Keratinocyte (primary cell): ENCODE data around the gene CASZ1. TPM values are rescaled to one million over a fixed set of nuclear protein-coding genes. Genes with fewer than 3 reads are reported as not detected.

Experiments used
- DNase-seq: peaks from one replicate; pipeline ENCODE4 v3.0.0-alpha.2; 2011; ENCODE audit warnings: low read depth, missing footprints, low spot score
- FAIRE-seq: peaks from 2 replicates; lab custom pipeline; 2011; peaks lifted over from hg19 to GRCh38; lab: Jason Lieb, UNC
- H2AFZ ChIP-seq: 2 replicates; pipeline ENCODE4 v1.6.0; 2012; ENCODE audit warnings: low read length, control low read depth, inconsistent platforms; ENCODE audit not compliant: control insufficient read depth
- H3K27ac ChIP-seq: 2 replicates; pipeline ENCODE4 v1.5.1; 2011; ENCODE audit warnings: low read length; ENCODE audit not compliant: control insufficient read depth, insufficient read depth
- H3K27me3 ChIP-seq: 3 replicates; pipeline ENCODE4 v1.6.0; 2011; ENCODE audit warnings: low read length; ENCODE audit not compliant: control insufficient read depth, insufficient read depth; ENCODE audit errors: extremely low read depth
- H3K36me3 ChIP-seq, 2 experiments: 2 replicates in 1 of 2; 3 replicates in 1 of 2; pipeline ENCODE4 v1.5.1; 2011; ENCODE audit warnings: low read length in 2 of 2, mild to moderate bottlenecking in 1 of 2; ENCODE audit not compliant: control insufficient read depth in 2 of 2, insufficient read depth in 2 of 2; ENCODE audit errors: extremely low read depth in 1 of 2
- H3K4me1 ChIP-seq: 3 replicates; pipeline ENCODE4 v1.5.1; 2011; ENCODE audit warnings: low read length; ENCODE audit not compliant: control insufficient read depth, insufficient read depth; ENCODE audit errors: extremely low read depth
- H3K4me2 ChIP-seq: 3 replicates; pipeline ENCODE4 v1.6.0; 2011; ENCODE audit warnings: low read depth, low read length; ENCODE audit not compliant: control insufficient read depth, insufficient read depth; ENCODE audit errors: extremely low read depth
- H3K4me3 ChIP-seq, 3 experiments: fragments of 200-600 bp in 1 of 3; sonication (generic) in 1 of 3; 2 replicates in 2 of 3; 3 replicates in 1 of 3; pipeline ENCODE4 v1.5.1; 2011 to 2016; ENCODE audit warnings: low read length in 3 of 3, mild to moderate bottlenecking in 3 of 3, control low read depth in 2 of 3, inconsistent platforms in 1 of 3, low read depth in 1 of 3, mixed read lengths in 1 of 3, mixed run types in 1 of 3, moderate library complexity in 1 of 3; ENCODE audit not compliant: control insufficient read depth in 2 of 3, insufficient read depth in 2 of 3; ENCODE audit errors: extremely low read depth in 1 of 3
- H3K79me2 ChIP-seq: 2 replicates; pipeline ENCODE4 v1.6.0; 2012; ENCODE audit warnings: low read length; ENCODE audit not compliant: control insufficient read depth, insufficient read depth
- H3K9ac ChIP-seq: 3 replicates; pipeline ENCODE4 v1.6.0; 2011; ENCODE audit warnings: low read length; ENCODE audit not compliant: control insufficient read depth, insufficient read depth; ENCODE audit errors: extremely low read depth
- H3K9me1 ChIP-seq: 3 replicates; pipeline ENCODE4 v1.6.0; 2011; ENCODE audit warnings: low read length; ENCODE audit not compliant: control insufficient read depth, insufficient read depth; ENCODE audit errors: extremely low read depth
- H3K9me3 ChIP-seq: 2 replicates; pipeline ENCODE4 v1.5.1; 2012; ENCODE audit warnings: low read depth, low read length; ENCODE audit not compliant: control insufficient read depth
- H4K20me1 ChIP-seq: 3 replicates; pipeline ENCODE4 v1.6.0; 2011; ENCODE audit warnings: low read length; ENCODE audit not compliant: control insufficient read depth, insufficient read depth; ENCODE audit errors: extremely low read depth
- CTCF ChIP-seq, 3 experiments: IDR thresholded peaks in 1 of 3; conservative IDR thresholded peaks in 1 of 3; optimal IDR thresholded peaks in 1 of 3; 2 replicates in 2 of 3; 3 replicates in 1 of 3; pipeline versions ENCODE3 to v1.5.1; 2011; ENCODE audit warnings: low read length in 3 of 3, mild to moderate bottlenecking in 3 of 3, moderate library complexity in 2 of 3, control low read depth in 1 of 3, inconsistent platforms in 1 of 3; ENCODE audit not compliant: insufficient read depth in 2 of 3; ENCODE audit errors: extremely low read depth in 1 of 3
- EZH2 ChIP-seq: IDR thresholded peaks from one replicate; pipeline ENCODE4 v1.6.1; 2012; ENCODE audit warnings: inconsistent platforms, mild to moderate bottlenecking, low read length, moderate library complexity
- dilution Hi-C: fragments of 300-500 bp; cut with MboI; formaldehyde crosslinking; loops from one replicate; pipeline ENCODE4 v1.7.0; 2020; ENCODE audit warnings: low sequenced_read_pairs; ENCODE audit not compliant: extremely low pct_ligation_motif_present
- polyA plus RNA-seq, 5 experiments: library from polyadenylated mRNA; depleted of rRNA in 3 of 5; stranded (reverse) in 3 of 5; stranded (forward) in 1 of 5; unstranded in 1 of 5; fragments of >200 nt; gene quantifications; 1 replicate in 1 of 5; 2 replicates in 3 of 5; 3 replicates in 1 of 5; pipeline versions ENCODE4 v1.2.1 to v1.2.3, GENCODE V29; 2011 to 2012; ENCODE audit warnings: missing spikeins in 2 of 5, low read depth in 1 of 5, low replicate concordance in 1 of 5

Gene CASZ1
- polyA plus RNA-seq, 1 donor (not counting 4 experiments of a cell fraction or from before 2014, with no cell fraction given): 2.8 TPM

GRCh38 chr1:10767282-10767681 is 29.2 kb downstream of the CASZ1 start:
- no peak overlapping the region for H3K4me3 ChIP-seq
- FAIRE-seq (no peak), DNase-seq (no peak)
- H3K4me2 ChIP-seq: no peak overlapping the region
- TF ChIP-seq CTCF (optimal IDR thresholded peaks at IDR 0.05 in 1 of 3, IDR thresholded peaks at IDR 0.05 in 1 of 3, conservative IDR thresholded peaks at IDR 0.05 in 1 of 3; ENCODE audit: extremely low read depth in 1 of 3, insufficient read depth in 2 of 3, low read length in 3 of 3) (no peak), EZH2 (no peak)
- H3K36me3 ChIP-seq: no peaks in the 10 kb centered on the region
- no peaks in the 10 kb centered on the region for H3K9me3 ChIP-seq
- no peak overlapping the region for H3K9ac ChIP-seq
- no peak overlapping the region for H2AFZ ChIP-seq
- H3K27me3 ChIP-seq: no peaks in the 10 kb centered on the region
- peaks cover 8% of the 10 kb centered on the region for H3K79me2 ChIP-seq
- peaks cover 19% of the 10 kb centered on the region for H3K4me1 ChIP-seq
- H3K27ac ChIP-seq: no peak overlapping the region
- dilution Hi-C loops: no loop called here
- no peaks in the 10 kb centered on the region for H4K20me1 ChIP-seq
- no peaks in the 10 kb centered on the region for H3K9me1 ChIP-seq

GRCh38 chr1:10765734-10766478 is 30.5 kb downstream of the CASZ1 start:
- Histone ChIP-seq H2AFZ (peak overlapping the region; percentile 75), H3K9ac (peak overlapping the region; percentile 70), H3K9me3 (no peaks in the 10 kb centered on the region), H3K4me1 (peaks cover 19% of the 10 kb centered on the region), H4K20me1 (no peaks in the 10 kb centered on the region), H3K4me2 (peak overlapping the region; percentile 80), H3K4me3 (peak overlapping the region in 1 of 3 experiments; percentile 20), H3K27ac (peak overlapping the region; percentile 69), H3K9me1 (no peaks in the 10 kb centered on the region), H3K79me2 (peaks cover 8% of the 10 kb centered on the region), H3K36me3 (no peaks in the 10 kb centered on the region), H3K27me3 (no peaks in the 10 kb centered on the region)
- DNase-seq: no peak
- dilution Hi-C loops: no loop called here
- FAIRE-seq: peak; percentile 82
- peak in 1 of 3 experiments; percentile 22 for TF ChIP-seq CTCF (optimal IDR thresholded peaks at IDR 0.05 in 1 of 3, IDR thresholded peaks at IDR 0.05 in 1 of 3, conservative IDR thresholded peaks at IDR 0.05 in 1 of 3; ENCODE audit: extremely low read depth in 1 of 3, insufficient read depth in 2 of 3, low read length in 3 of 3)
- TF ChIP-seq EZH2: no peak
